Right lobe of liver (tissue), 4 donors: ENCODE results near the gene PML.

ENCODE experiments used
- CTCF ChIP-seq, 4 donors: fragments of 200-600 bp in 3 of 4; fragments of 450-650 bp in 1 of 4; IDR thresholded peaks; one replicate each; pipeline versions ENCODE4 v1.5.1 to v1.8.0; 2016 to 2022; ENCODE audit warnings: antibody characterized with exemption in 4 of 4, mild to moderate bottlenecking in 2 of 4
- POLR2A ChIP-seq: fragments of 450-650 bp; IDR thresholded peaks from one replicate; pipeline ENCODE4 v1.6.1; 2017; ENCODE audit warnings: antibody characterized with exemption, mild to moderate bottlenecking
- donor health status: DM: no; HTN: no; CAD: no.
- donor health status: DM: no; HTN: no; CAD: no.
- donor health status: DM: no; HTN: yes; CAD: no.

DNA sequence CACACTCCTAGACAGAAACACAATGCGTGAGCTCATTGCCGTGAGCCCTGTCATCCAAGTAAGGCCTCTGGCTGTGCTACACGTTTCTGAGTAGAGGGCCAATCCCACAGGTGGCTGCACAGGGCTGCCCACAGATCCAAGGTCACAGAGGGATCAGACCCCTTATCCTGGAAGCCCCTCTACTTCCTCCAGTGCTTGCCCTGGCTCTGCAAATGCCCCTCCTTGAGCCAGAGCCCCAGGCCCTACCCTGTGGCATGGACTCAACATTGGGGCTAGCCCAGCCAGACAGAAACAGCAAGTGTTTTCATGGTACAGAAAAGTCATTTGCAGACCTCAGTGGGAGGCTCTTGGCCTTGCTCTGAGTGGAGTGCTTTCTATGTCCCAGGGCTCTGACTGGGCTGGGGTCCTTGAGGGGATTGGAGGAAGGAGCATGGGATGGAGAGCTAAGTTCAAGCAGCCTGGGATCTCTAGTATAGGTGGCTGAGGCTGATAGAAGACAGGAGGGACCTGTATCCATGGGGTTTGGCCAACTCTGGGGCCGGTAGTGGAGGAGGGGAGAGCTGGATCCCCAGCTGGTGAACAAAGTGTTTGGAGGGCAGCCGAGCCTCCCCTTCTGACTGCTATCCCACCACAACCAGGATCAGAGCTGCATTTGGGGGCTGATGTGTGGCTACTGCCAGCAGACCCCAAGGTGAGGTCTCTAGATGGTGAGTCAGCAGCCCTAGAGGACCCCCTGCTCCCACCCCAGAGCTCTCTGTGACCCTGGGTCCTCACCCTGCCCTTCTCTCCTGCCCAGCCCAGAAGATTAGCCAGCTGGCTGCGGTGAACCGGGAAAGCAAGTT lies 49.1 kb downstream of the PML start:
- TF ChIP-seq CTCF (IDR thresholded peaks at IDR 0.05) (no peak), POLR2A (no peak)
